Activated CD4-positive, alpha-beta T cell treated with anti-CD3 and anti-CD28 coated beads for 24 hours (primary cell): Measurements from ENCODE around the gene CEACAM18.
"Not testable (repeated sequence)": the region's sequence is repeated elsewhere in the genome, so short reads cannot be mapped to it uniquely, and the experiment has no call there.

Experiments used
- DNase-seq, 2 donors: peaks; one replicate each; pipeline ENCODE4 v3.0.0-alpha.2; 2020; ENCODE audit warnings: low read depth in 2 of 2

The CEACAM18 gene

DNA sequence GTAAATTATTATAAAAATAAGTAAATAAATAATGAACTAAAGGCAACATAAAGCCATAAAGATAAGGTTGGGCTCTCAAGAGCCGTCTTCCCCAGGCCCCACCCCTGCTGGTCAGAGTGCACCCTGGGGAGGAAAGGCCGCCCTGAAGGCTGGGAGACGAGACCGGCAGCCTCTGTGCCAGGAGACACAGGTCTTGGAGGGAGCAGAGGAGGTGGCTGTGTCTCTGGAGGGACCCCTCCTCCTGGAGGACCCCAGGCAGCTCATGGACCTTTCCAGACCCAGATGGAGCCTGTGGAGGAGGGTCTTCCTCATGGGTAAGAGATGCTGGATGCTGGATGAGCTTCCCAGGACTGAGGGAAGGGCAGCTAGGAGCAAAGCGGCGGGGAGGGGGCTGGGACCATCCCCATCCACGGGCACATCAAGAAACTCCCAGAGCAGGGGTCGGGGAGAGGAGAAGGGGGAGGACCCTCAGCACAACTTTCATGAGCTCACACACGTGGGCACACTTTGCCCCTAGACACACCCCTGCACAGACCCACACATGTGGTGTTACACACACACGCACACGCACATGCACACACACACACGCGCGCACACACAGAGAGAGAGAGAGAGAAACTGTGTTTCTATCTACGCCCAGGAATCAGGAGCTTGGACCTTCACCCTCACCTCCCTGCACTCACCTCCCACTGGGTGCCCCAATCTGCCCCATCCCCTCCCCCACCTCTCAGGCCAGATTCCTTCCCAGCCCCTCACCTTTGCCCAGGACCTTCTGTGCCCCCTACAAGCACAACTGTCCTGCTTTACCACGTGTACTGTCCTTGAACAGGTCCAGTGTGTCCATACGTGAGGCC is at the start of gene CEACAM18:
TSS of gene CEACAM18 (plus strand) at position 159 of the 854 bp plus-strand sequence.
- no peak for DNase-seq

DNA sequence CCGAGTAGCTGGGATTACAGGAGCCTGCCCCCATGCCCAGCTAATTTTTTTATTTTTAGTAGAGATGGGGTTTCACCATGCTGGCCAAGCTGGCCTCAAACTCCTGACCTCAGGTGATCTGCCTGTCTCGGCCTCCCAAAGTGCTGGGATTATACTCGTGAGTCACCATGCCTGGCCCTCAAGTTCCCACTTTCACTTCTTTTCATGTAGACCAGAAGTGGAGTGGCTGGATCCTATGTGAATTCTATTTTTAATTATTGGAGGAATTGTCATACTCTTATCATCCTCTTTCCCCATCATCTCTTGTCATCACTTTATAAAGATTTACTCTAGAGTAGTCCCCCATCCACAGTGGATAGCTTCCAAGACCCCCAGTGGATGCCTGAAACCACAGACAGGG is 48.1 kb upstream of the CEACAM18 start:
- no peak for DNase-seq

DNA sequence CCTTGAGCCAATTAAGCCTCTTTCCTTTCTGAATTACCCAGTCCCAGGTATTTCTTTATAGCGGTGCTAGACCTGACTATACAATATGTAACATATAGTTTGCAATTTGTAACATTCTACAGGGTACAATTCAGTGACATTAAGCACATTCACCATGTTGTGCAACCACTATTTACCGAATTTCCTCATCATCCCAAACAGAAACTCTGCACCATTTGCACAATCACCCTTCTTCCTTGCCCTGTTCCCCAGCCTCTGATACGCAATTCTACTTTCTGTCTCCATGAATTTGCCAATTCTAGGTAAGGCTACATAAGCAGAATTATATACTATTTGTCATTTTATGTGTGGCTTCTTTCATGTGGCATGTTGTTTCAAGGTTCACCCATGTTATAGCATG is 47.2 kb upstream of the CEACAM18 start:
- no peak for DNase-seq

DNA sequence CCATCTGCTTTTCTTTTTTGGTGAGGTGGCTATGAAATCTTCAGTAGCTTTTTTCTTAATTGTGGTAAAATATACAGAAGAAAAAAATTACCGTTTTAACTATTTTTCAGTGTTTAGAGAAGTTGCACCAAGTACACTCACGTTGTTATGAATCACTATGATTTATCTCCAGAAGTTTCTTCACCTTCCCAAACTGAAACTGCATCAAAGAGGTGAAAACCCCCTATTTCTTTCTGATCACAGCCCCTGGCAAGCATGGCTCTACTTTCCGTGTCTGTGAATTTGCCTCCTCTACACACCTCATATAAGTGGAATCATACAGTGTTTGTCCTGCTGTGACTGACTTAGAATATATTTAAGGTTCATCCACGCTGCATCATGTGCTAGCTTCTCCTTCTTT is 45.3 kb upstream of the CEACAM18 start:
- no peak for DNase-seq

DNA sequence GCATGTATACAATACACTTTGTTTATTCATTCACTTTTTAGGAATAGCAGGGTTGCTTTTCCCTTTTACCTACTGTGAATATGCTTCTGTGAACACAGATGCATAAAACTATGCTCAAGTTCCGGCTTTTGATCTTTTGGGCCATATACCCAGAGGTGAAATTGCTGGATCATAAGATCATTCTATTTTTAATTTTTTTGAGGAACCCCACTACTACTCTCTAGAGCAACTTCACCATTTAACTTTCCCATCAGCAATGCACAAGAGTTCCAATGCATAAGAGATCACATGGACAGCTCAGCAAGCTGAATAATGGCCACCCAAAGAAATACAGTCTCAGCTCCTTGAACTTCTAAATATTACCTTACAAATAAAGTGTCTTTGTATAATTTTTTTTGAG is 43.9 kb upstream of the CEACAM18 start:
- DNase-seq: no peak

DNA sequence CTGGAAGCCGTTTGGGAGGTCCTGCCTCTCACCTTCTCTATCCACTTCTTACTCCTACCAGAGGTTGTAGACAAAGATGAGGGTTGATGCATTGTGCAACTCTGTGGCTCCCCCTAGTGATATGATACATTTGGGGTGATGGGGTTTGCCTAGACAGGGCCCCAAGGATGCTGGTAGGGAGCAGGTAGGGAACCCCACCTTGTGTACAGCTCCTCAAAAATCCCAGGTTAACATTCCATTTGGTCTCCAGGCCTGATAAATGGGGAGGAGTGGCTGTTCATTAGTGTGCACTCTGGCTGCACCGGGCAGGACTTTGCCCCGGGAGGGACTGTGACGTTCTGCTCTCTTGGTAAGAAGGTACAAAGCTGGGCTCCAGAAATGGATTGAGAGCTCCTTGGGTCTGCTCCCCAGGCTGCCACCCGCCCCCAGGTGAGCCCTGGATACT is 39.3 kb upstream of the CEACAM18 start:
- DNase-seq: no peak

DNA sequence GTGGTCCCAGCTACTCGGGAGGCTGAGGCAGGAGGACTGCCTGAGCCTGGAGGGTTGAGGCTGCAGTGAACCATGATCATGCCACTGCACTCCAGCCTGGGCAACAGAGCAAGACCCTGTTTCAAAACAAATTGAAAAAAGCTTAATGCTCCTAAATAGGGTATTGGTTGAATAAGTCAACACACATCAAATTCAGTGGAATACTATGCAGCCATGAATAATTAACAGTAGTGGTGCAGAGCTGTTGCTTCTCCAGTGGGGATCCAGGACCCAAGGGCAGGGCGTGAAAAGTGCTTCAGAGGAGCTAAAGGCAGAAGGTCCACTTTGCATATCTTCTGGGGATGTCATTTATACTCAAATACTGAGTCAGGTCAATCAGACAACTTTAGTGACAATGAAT is 38.3 kb upstream of the CEACAM18 start:
- DNase-seq: no peak

DNA sequence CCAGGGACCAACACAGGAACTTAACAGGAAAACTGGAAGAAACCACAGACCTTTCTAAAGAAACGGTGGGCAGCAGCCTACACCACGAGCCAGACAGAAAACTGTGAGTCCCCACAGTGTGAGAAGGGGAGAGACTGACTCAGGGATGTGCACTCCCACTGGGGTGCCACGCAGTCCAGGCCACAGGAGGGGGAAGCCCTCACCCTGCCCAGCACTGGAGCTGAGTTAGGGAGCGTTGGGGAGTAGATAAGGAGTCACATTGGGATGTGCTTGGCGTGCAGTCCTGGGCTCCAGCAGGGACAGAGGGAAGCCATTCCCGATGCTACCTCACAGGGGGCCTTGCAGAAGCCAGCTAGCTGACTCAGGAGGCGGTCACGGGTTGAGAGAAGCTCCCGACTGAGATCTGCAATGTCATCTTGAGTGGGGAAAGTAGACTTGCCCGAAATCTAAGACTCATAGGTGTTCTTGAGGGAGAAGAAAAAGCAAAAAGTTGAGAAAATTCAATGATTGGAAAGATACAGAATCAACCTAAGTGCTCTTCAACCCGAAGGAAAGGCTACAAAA is 37.4 kb upstream of the CEACAM18 start:
- peak; percentile 51 to 53 for DNase-seq

DNA sequence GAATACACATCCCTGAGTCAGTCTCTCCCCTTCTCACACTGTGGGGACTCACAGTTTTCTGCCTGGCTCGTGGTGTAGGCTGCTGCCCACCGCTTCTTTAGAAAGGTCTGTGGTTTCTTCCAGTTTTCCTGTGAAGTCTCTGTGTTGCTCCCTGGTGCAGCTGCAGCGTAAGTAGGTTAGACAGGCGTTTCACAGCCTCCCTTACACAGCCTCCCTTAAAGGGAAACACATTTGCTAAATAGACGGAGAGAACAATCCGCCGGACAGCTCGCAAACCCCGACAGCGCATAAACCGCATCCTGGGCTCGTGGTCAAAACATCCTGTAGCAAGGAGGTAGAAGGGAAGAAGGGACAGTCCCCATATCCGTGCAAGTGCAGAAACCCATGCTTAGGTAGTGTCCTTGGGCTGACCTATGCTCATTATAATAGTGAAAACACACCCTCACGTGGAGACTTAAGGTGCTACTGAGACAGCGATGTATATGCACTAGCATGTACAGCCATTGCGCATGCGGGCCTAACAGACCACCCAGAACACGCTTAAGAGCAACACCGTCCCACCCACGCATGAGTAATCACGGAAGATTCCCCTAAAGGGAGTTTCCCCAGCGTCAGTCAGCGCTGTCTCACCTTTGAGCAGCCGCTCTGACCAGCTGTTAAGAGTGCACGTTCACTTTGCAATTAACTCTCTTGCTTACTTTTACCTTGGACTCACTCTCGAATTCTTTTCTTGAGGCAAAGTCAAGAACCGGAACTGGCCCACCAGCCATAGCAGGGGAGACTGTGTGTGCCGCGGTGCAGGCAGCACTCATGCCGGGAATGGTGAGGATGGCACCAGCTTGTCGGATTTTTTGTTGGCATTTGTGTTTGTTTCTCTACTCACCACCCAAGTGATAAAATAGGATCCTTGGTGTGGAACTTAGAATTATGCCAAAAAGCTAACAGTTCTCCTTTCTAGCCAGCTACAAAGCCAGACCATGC is 36.6 kb upstream of the CEACAM18 start:
- DNase-seq: peak; percentile 75 to 85

DNA sequence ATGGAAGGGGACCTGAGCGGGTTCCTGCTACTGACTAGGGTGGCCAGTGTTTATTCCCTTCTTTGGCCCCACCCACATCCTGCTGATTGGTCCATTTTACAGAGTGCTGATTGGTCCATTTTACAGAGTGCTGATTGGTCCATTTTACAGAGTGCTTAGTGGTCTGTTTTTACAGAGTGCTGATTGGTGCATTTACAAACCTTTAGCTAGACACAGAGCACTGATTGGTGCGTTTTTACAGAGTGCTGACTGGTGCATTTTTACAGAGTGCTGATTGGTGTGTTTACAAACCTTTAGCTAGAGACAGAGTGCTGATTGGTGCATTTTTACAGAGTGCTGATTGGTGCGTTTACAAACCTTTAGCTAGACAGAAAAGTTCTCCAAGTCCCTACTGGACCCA is 30.8 kb upstream of the CEACAM18 start:
- DNase-seq: not testable (repeated sequence)

DNA sequence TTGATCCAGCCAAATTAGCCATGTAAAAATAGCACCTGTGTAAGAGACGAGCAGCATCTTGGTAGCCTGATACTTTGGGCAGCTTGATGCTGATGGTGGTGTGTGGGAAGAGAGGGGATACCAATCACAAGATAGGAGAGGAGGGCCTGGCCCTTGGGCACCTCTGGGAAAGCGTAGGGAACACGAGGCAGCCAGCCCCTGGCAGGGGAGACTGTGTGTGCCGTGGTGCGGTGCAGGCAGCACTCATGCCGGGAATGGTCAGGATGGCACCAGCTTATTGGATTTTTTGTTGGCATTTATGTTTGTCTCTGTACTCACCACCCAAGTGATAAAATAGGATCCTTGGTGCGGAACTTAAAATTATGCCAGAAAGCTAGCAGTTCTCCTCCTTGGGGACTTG is 30.3 kb upstream of the CEACAM18 start:
- DNase-seq: no peak

DNA sequence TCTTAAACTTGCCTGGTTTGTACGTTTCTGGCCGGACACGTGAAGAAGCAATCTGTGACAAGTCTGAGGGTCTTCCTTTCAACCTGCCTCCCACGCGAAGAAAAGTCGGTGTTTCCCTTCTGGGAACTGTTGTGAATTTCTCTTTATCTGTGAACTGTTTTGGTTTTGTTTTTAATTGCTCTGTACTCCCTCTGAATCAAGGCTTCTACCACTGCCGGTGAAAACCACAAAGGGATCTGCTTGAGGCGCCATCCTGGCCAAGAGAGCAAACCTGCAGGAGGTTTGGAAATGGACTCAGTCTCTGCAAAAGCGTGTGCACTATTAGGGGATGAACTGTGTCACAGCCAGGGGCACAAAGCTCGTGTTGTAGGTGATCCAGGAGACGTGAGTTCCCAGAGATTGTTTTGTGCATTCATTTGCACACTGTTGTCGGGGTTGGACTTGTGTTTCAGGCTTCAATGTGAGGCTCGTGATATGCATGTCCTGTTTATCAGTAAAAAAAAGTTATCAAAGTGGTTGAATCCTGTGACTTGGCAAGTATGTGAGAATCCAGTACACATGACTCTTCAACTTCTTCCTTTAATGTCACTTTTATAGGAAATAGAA is 29.8 kb upstream of the CEACAM18 start:
- peak; percentile 32 to 53 for DNase-seq

DNA sequence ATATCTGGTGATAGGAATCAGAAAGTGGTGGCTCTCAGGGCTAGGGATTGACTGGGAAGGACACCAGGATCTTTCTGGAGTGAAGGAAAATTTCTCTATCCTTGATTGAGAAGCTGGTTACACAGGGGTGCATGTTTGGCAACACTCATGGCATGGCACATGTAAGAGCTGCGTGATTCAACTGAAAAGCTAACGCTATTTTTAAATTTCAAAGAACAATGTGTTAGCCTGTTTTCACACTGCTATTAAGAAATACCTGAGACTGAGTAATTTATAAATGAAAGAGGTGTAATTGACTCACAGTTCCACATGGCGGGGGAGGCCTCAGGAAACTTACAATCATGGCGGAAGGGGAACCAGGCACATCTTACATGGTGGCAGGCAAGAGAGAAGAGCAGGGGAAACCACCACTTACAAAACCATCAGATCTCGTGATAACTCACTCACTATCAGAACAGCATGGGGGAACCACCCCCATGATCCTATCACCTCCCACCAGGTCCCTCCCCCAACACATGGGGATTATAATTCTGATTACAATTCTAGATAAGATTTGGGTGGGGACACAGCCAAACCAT is 27.5 kb upstream of the CEACAM18 start:
- peak in 1 of 2 donors; percentile 35 for DNase-seq

DNA sequence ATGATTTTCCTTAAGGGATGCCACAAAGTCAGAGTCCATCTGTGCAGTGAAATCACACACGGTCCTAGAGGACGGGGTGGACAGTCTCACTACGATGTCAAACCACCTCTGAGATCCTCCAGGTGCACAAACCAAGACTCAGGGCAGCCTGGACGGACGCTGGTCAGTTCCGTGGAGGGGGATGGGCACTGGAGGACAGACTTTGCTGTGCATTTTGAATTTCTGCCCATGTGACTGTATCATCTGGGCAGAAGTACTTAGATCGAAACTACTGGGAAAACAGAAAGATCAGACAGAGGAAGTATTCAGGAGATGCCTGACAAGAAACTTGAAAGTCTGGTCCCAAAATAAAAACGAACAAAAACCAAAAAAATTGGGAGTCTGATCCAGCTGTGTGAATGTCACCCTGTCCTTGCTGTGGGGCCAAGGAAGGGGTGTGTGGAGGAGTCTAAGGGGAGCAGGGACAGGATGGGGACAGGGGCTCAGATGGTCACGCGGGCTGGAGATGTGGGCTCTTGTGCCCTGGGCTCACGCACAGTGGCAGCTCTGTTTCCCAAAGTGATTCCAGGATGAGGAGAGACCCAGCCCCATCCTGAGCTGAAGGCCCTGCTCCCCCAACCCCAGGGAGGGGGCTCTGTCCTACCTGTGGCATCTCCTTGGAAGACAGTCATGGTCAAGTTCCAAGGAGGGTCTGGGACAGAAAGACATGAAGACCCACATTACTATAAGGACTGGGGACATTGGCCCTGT is 21.6 kb upstream of the CEACAM18 start:
- no peak for DNase-seq

DNA sequence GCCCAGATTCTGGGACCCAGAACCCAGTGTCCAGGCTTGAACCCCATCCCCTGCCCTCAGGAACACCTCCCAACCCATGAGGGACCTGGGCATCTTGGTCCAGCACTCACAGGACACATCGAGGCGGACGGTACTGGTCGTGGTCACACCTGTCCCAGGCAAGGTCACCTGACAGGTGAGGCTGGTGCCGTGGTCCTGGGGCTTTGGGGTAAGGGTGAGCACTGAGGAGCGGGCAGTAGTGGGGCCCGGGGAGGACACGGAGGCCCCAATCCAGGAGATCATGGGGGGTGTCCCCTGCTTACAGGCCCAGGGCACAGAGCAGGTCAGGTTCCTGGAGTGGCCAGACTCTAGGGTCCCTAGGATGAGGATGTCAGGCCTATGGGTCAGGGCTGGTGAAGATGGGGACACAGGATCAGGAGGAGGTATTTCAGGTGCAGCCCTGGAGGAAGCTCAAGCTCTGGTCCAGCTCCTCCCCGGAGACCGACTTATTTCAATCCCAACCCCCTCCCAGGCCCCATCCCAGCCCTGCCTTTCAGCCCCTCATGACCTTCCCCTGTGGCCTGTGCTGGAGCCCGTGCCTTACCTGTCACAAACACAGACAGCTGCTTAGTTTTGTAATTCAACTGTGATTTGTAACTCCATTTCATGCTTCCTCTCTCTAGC is 20.9 kb upstream of the CEACAM18 start:
- DNase-seq: no peak

DNA sequence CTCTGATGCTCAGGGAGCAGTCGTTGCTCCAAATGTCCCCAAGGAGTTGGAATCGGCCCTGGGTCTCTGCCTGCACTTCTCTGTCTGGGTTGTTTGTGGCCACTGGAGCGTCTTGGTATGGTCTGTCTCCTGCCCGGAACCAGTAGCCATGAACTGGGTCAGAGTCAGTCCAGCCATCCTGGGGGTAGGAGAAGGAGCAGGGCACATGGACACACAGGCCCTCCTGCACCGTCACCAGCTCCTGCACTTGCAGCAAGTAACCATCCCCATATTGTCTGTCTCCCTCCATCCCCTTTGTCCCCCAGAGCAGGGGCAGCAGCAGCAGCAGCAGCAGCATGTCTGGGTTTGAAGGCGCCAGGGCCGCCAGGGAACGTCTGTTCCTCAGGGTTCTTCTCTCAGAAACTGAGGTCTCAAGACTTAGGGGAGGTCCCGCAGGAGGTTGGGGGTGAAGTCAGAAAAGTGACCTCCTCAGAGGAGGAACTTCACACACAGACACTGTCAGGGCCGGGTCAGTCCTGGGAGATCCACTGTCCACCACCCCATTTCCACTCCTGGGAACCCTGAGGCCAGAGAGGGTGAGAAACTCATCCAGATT is 20.2 kb upstream of the CEACAM18 start, which contains the start of gene SIGLEC8:
TSS of gene SIGLEC8 (minus strand) at position 404 of the 595 bp plus-strand sequence. CDS start at position 337, 67 bp downstream.
- DNase-seq: no peak

DNA sequence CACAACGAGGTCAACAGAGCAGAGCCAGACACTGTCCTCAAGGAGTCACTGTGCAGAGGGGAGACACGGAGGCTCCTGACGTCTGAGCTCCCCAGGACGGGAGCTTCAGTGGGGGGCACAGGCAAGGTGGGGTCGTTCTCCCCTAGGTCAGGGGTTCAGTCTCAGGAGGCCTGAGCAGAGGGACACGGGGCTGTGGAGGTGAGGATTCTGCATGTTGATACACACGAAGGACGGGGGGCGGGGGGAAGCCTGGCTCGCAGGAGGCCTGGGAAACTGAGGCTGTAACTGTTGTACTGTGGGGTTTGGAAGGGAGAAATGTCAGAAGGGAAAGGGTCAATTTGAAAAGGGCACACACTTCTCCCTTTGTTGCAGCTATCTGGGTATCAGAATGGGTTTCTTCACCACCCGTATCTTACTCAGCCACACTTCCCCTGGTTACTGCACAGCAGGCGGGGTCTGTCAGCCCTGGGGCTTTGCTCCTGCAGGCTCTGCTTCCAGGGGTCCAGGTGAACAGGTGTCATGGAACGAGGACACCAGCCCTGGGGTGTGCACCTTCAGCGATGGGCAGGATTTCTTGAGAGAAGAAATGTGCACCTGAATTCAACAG is 19.3 kb upstream of the CEACAM18 start:
- DNase-seq: no peak

DNA sequence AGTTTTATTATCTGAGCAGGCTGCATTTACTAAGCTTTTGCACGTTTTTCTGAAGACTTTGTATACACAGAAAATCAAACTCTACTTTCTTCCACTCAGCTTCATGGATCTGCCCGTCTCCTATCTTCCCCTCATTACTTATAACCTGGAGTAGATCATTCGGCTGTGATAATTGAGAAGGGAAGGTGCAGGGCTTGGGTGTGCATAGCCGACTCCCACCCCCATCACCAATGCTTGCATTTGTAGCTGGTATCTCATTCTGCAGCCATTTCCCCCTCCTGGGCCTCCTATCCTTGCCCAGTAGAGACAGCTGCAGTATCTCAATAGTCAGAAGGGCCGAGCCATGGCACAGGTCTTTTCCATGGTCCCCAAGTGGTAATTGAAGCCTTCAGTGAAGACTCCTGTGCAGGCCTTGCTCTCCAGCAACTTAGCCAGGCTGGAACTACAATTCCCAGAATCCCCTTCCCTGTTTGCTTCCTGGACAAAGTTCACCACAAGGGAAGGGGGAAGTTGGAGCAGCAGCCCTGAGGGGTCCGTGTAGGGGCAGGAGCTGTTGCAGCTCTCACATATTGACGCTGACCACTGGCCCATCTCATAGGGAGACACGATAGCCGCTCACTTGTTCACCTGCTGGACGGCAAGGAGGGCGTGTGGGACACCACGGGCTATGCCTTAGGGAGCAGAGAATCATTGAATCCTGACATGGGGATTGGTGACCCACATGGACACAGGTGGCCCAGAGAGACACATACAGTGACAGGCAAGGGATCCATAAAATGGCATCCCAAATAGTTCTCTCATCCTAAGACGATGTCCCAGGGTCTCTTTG is 18.0 kb upstream of the CEACAM18 start:
- no peak for DNase-seq
